OCI-LY1 (cell line): ENCODE data around the gene NRSN2.

Source experiments
- CTCF ChIP-seq: fragments of 200-600 bp; sonication (generic), shearing (Covaris generic); IDR thresholded peaks from 2 replicates; pipeline ENCODE4 v1.5.1; 2017; ENCODE audit warnings: mild to moderate bottlenecking, antibody characterized with exemption, low read length, moderate library complexity, mixed read lengths
- EZH2 ChIP-seq: fragments of 200-600 bp; sonication (generic), shearing (Covaris generic); IDR thresholded peaks from 2 replicates; pipeline ENCODE4 v1.8.0; 2017; ENCODE audit warnings: borderline replicate concordance, mixed run types, mild to moderate bottlenecking, antibody characterized with exemption, low read length, moderate library complexity, mixed read lengths

- TF ChIP-seq CTCF (no peak), EZH2 (no peak)
Measured at GRCh38 chr20:308427-309038, 38.4 kb upstream of the NRSN2 start.
